ENCODE results near the gene IL34.

Gene IL34

DNA sequence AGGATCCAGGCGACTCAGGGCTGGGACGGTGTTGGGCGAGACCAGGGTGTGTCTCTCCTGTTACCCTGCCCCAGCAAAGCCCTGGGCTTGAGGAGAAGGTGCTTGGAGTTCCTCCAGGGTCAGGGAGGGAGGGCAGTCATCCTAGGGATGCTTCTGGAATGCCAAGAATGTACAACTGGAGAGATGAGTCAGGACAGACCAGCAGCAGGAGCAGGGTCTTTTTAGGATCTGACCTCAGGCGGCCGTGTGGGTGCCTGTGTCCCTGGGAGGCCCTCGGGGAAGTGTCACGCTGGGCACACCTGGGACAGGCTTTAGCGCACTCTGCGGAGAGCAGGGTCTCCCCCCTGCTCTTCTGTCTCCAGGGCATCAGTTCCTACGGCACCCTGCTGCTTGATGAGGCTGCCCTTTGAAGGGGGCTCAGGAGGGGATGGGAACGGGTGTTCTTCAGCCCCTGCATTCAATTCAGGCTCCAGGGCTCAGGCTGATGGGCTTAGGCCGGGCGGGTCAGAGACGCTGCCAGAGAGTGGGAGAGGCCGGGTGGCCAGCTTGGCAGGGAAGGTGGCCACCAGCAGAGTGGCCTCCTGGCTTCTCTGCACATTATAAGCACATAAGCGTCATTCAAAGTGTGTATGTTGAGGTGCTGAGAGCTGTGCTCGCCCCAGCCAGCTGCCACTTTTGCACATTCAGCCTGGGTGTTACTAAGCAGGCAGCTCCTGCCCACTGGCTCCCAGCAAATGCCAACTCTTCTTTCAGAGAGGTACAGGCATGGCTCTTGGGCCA lies 47.9 kb downstream of the IL34 start:
- TF ChIP-seq CTBP1 (IDR thresholded peaks at IDR 0.05; ENCODE audit: borderline replicate concordance) (no peak), NFRKB (IDR thresholded peaks at IDR 0.05) (no peak), FOXK2 (IDR thresholded peaks at IDR 0.05) (no peak), BHLHE40 (IDR thresholded peaks at IDR 0.05; ENCODE audit: borderline replicate concordance) (no peak), ZNF384 (IDR thresholded peaks at IDR 0.05) (no peak), SP1 (IDR thresholded peaks at IDR 0.05) (no peak), LEF1 (IDR thresholded peaks at IDR 0.05; ENCODE audit: borderline replicate concordance) (no peak)
- POLR2A ChIA-PET = no interaction called here
- no peak for DNase-seq (ENCODE audit: extremely low spot score)
- CTCF ChIA-PET = no interaction called here

GRCh38 chr16:70694868-70695218 lies 48.5 kb downstream of the IL34 start:
- ChIA-PET CTCF (no interaction called here), POLR2A (no interaction called here)
- DNase-seq (ENCODE audit: extremely low spot score) = no peak
- TF ChIP-seq LEF1 (IDR thresholded peaks at IDR 0.05; ENCODE audit: borderline replicate concordance) (no peak), PKNOX1 (IDR thresholded peaks at IDR 0.05) (no peak), FOXA1 (IDR thresholded peaks at IDR 0.05) (no peak), L3MBTL2 (conservative IDR thresholded peaks at IDR 0.05) (no peak), CTBP1 (IDR thresholded peaks at IDR 0.05; ENCODE audit: borderline replicate concordance) (no peak), SUZ12 (IDR thresholded peaks at IDR 0.05) (no peak), ZNF384 (IDR thresholded peaks at IDR 0.05) (no peak), BHLHE40 (IDR thresholded peaks at IDR 0.05; ENCODE audit: borderline replicate concordance) (no peak), ELF4 (IDR thresholded peaks at IDR 0.05) (no peak), TARDBP (IDR thresholded peaks at IDR 0.05) (no peak), HDGF (IDR thresholded peaks at IDR 0.05; ENCODE audit: borderline replicate concordance) (no peak), NFRKB (IDR thresholded peaks at IDR 0.05) (no peak), FOXM1 (IDR thresholded peaks at IDR 0.05; ENCODE audit: borderline replicate concordance) (no peak), SP1 (IDR thresholded peaks at IDR 0.05) (no peak), ARNT (IDR thresholded peaks at IDR 0.05) (no peak), FOXK2 (IDR thresholded peaks at IDR 0.05) (no peak)

DNA sequence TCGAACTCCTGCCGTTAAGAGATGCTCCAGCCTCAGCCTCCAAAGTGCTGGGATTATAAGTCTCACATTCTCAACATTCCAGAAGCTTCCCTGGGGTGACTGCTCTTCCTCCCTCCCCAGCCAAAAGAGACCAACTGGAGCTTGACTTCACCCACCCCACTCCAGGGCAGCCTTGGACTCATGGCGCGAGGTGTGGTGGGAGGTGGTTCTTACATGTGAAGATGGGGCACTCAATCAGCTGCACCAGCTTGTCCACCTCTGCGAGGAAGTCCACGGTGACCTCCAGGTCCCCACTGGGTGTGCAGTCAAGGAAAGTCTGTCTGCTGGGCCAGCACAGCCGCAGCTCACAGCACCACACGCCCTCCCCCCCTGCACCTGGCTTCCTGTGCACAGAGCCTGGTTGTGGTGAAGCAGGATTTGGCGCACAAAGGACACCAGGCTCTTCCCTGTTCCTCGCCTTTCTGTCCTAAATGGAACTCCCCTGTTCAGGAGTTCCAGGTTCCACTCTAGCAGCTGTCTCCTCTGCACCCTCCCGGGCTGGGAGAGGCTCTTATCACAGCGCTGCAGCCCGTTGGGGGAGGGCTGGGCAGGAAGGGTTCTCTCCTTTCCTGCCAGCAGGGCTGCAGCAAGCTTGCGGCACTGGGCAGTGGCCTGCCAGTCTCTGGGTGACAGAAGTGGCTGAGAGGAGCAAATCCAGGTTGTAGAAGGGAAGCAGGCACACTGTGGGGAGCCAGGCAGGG lies 49.1 kb downstream of the IL34 start:
- TF ChIP-seq FOXK2 (IDR thresholded peaks at IDR 0.05) = no peak
- no peak for TF ChIP-seq FOXM1 (IDR thresholded peaks at IDR 0.05; ENCODE audit: borderline replicate concordance)
- DNase-seq (ENCODE audit: extremely low spot score) = no peak
- POLR2A ChIA-PET = no interaction called here
- CTCF ChIA-PET = no interaction called here

- TF ChIP-seq CTBP1 (IDR thresholded peaks at IDR 0.05; ENCODE audit: borderline replicate concordance) (no peak), SUZ12 (IDR thresholded peaks at IDR 0.05) (no peak), LEF1 (IDR thresholded peaks at IDR 0.05; ENCODE audit: borderline replicate concordance) (no peak), SP1 (IDR thresholded peaks at IDR 0.05) (no peak), TARDBP (IDR thresholded peaks at IDR 0.05) (no peak), FOXA1 (IDR thresholded peaks at IDR 0.05) (no peak), ELF4 (IDR thresholded peaks at IDR 0.05) (no peak), FOXK2 (IDR thresholded peaks at IDR 0.05) (no peak)
- ChIA-PET CTCF (no interaction called here), POLR2A (no interaction called here)
- no peak for DNase-seq (ENCODE audit: extremely low spot score)
Measured at GRCh38 chr16:70696355-70696754, 50.0 kb downstream of the IL34 start.

DNA sequence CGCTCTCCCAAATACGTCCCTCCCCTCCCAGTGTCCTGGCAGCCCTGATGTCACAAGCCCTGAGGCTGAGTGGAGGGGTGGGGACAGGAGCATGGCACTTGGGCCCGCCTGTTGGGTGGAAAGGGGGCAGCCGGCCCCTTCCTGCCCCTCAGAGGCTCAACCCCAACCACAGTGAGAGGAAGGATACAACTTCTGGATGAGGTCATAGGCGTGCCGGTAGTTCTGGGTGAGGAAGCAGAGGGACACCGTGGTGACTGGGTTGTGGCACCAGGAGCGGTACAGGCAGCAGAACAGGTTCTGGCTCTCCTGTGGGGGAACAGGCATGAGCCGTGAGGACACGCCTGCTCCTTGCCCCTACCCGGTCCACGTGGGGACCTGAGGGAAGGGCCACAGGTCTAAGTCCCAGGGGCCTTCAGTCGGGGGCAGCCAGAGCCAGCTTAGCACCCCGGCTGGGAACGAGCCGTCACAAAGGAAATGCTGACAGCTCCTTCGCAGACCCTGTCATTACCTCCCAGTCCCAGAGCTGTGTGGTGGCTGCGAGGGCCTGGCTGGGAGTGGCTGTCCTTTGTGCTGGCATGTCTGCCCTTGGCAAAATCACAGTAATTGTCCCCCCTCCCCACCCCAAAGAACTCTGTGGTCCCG lies 50.7 kb downstream of the IL34 start:
- ChIA-PET CTCF (no interaction called here), POLR2A (no interaction called here)
- no peak for DNase-seq (ENCODE audit: extremely low spot score)
- TF ChIP-seq SP1 (IDR thresholded peaks at IDR 0.05) (no peak), LEF1 (IDR thresholded peaks at IDR 0.05; ENCODE audit: borderline replicate concordance) (no peak), PKNOX1 (IDR thresholded peaks at IDR 0.05) (no peak), ELF4 (IDR thresholded peaks at IDR 0.05) (no peak), L3MBTL2 (conservative IDR thresholded peaks at IDR 0.05) (no peak), TARDBP (IDR thresholded peaks at IDR 0.05) (no peak), BHLHE40 (IDR thresholded peaks at IDR 0.05; ENCODE audit: borderline replicate concordance) (no peak), SUZ12 (IDR thresholded peaks at IDR 0.05) (no peak), NFRKB (IDR thresholded peaks at IDR 0.05) (no peak), HDGF (IDR thresholded peaks at IDR 0.05; ENCODE audit: borderline replicate concordance) (no peak)

- no peak for DNase-seq (ENCODE audit: extremely low spot score)
- ChIA-PET POLR2A (no interaction called here), CTCF (no interaction called here)
- TF ChIP-seq SP1 (IDR thresholded peaks at IDR 0.05) = no peak
- no peak for TF ChIP-seq PKNOX1 (IDR thresholded peaks at IDR 0.05)
- TF ChIP-seq NFRKB (IDR thresholded peaks at IDR 0.05) = no peak
- no peak for TF ChIP-seq FOXK2 (IDR thresholded peaks at IDR 0.05)
- no peak for TF ChIP-seq HDGF (IDR thresholded peaks at IDR 0.05; ENCODE audit: borderline replicate concordance)
- TF ChIP-seq ELF4 (IDR thresholded peaks at IDR 0.05) = no peak
- TF ChIP-seq LEF1 (IDR thresholded peaks at IDR 0.05; ENCODE audit: borderline replicate concordance) = no peak
- no peak for TF ChIP-seq L3MBTL2 (conservative IDR thresholded peaks at IDR 0.05)
- no peak for TF ChIP-seq FOXM1 (IDR thresholded peaks at IDR 0.05; ENCODE audit: borderline replicate concordance)
- TF ChIP-seq BHLHE40 (IDR thresholded peaks at IDR 0.05; ENCODE audit: borderline replicate concordance) = no peak
- no peak for TF ChIP-seq ARNT (IDR thresholded peaks at IDR 0.05)
- no peak for TF ChIP-seq SUZ12 (IDR thresholded peaks at IDR 0.05)
- no peak for TF ChIP-seq TARDBP (IDR thresholded peaks at IDR 0.05)
- TF ChIP-seq CTBP1 (IDR thresholded peaks at IDR 0.05; ENCODE audit: borderline replicate concordance) = no peak
- TF ChIP-seq ZNF384 (IDR thresholded peaks at IDR 0.05) = no peak
Measured at GRCh38 chr16:70697594-70698170, 51.3 kb downstream of the IL34 start.
